Activated naive CD4-positive, alpha-beta T cell treated with anti-CD3 and anti-CD28 coated beads for 36 hours (primary cell): ENCODE data around the gene GALNT6. TPM values are rescaled to one million over a fixed set of nuclear protein-coding genes. Genes with fewer than 3 reads are reported as not detected.
A peak's percentile ranks its signal among the peaks of the same experiment; 100 is the strongest.

Experiments used
- CTCF ChIA-PET: fragments of 350-600 bp; sonication (Branson Sonifier 250); formaldehyde crosslinking; loops from one replicate; lab custom pipeline; 2021; ENCODE audit warnings: antibody characterized with exemption; lab: Charles Lee
- DNase-seq: peaks from one replicate; pipeline ENCODE4 v3.0.0-alpha.2; 2020
- H3K27ac Mint-ChIP-seq: one replicate; pipeline ENCODE4 v1.8.0; 2021; ENCODE audit warnings: mild to moderate bottlenecking, mixed read lengths
- H3K27me3 Mint-ChIP-seq: one replicate; pipeline ENCODE4 v1.8.0; 2021; ENCODE audit warnings: low read depth, mixed read lengths
- H3K36me3 Mint-ChIP-seq: one replicate; pipeline ENCODE4 v1.8.0; 2021; ENCODE audit warnings: low read depth, mixed read lengths
- H3K4me1 Mint-ChIP-seq: one replicate; pipeline ENCODE4 v1.8.0; 2021; ENCODE audit warnings: low read depth, mixed read lengths
- H3K4me3 Mint-ChIP-seq: one replicate; pipeline ENCODE4 v1.8.0; 2021; ENCODE audit warnings: mild to moderate bottlenecking, moderate library complexity, mixed read lengths
- H3K9me3 Mint-ChIP-seq: one replicate; pipeline ENCODE4 v1.8.0; 2021; ENCODE audit warnings: mixed read lengths
- intact Hi-C: fragments of 100-400 bp; cut with micrococcal nuclease; formaldehyde crosslinking; loops from one replicate; pipeline ENCODE4 v1.15.1; 2023
- total RNA-seq, 2 experiments: library from RNA; stranded (reverse); gene quantifications; one replicate each; pipeline ENCODE4 v1.2.3, GENCODE V29; 2021

Gene GALNT6
- 1 to 10 TPM; 5.1 to 5.4 TPM for total RNA-seq

GRCh38 chr12:51391283-51392123 lies at the start of gene GALNT6:
GALNT6 (minus strand) TSS chr12:51391406; CDS start chr12:51379781, 11,625 bp downstream.
- H3K36me3 Mint-ChIP-seq, result no peaks in the 10 kb centered on the region
- intact Hi-C loops, result loop anchor here (1.0 to 10.0 kb wide), 2 partner anchors 22 to 433 kb away; no protein-coding TSS in a partner anchor
- H3K9me3 Mint-ChIP-seq, result no peaks in the 10 kb centered on the region

GRCh38 chr12:51439330-51439729 lies 48.1 kb upstream of the GALNT6 start:
- CTCF ChIA-PET, result interaction anchor here (1.7 kb wide), 1 partner anchor 17 kb away, joined by 9 read pairs; no protein-coding TSS in a partner anchor
- no peaks in the 10 kb centered on the region for H3K36me3 Mint-ChIP-seq

More at GRCh38 chr12:51391283-51392123, at the start of gene GALNT6:
- Mint-ChIP-seq H3K4me3 (peak within 1 kb of the TSS; percentile 83), H3K27ac (peak within 1 kb of the TSS; percentile 38), H3K4me1 (peaks cover 71% of the 10 kb centered on the region), H3K27me3 (no peaks in the 10 kb centered on the region)
- CTCF ChIA-PET, result no interaction called here
- DNase-seq, result peak; percentile 68

GRCh38 chr12:51437431-51437830 lies 46.2 kb upstream of the GALNT6 start:
- H3K27ac Mint-ChIP-seq, result no peak overlapping the region
- intact Hi-C loops, result no loop called here
- H3K9me3 Mint-ChIP-seq, result no peaks in the 10 kb centered on the region
- no peak overlapping the region for H3K4me3 Mint-ChIP-seq
- peaks cover 13% of the 10 kb centered on the region for H3K4me1 Mint-ChIP-seq
- CTCF ChIA-PET, result no interaction called here
- H3K27me3 Mint-ChIP-seq, result no peaks in the 10 kb centered on the region
- DNase-seq, result no peak
- no peaks in the 10 kb centered on the region for H3K36me3 Mint-ChIP-seq

More at GRCh38 chr12:51439330-51439729, 48.1 kb upstream of the GALNT6 start:
- no peaks in the 10 kb centered on the region for H3K27me3 Mint-ChIP-seq
- no peaks in the 10 kb centered on the region for H3K9me3 Mint-ChIP-seq
- H3K4me3 Mint-ChIP-seq, result no peak overlapping the region
- intact Hi-C loops, result no loop called here
- no peak for DNase-seq
- H3K27ac Mint-ChIP-seq, result no peak overlapping the region
- peaks cover 13% of the 10 kb centered on the region for H3K4me1 Mint-ChIP-seq

- Mint-ChIP-seq H3K27me3 (no peaks in the 10 kb centered on the region), H3K36me3 (no peaks in the 10 kb centered on the region), H3K4me3 (no peak overlapping the region), H3K27ac (no peak overlapping the region), H3K4me1 (peaks cover 1% of the 10 kb centered on the region), H3K9me3 (no peaks in the 10 kb centered on the region)
- CTCF ChIA-PET, result no interaction called here
- intact Hi-C loops, result no loop called here
- DNase-seq, result no peak
These were observed 43.1 kb upstream of the GALNT6 start for GRCh38 chr12:51434305-51434704.

GRCh38 chr12:51432921-51433320 lies 41.7 kb upstream of the GALNT6 start:
- Mint-ChIP-seq H3K27me3 (no peaks in the 10 kb centered on the region), H3K4me3 (no peak overlapping the region), H3K36me3 (no peaks in the 10 kb centered on the region), H3K27ac (no peak overlapping the region), H3K4me1 (no peaks in the 10 kb centered on the region), H3K9me3 (no peaks in the 10 kb centered on the region)
- no peak for DNase-seq
- intact Hi-C loops, result no loop called here
- CTCF ChIA-PET, result no interaction called here

- intact Hi-C loops, result no loop called here
These were observed 39.1 kb upstream of the GALNT6 start for GRCh38 chr12:51430196-51430895.

GRCh38 chr12:51429700-51430099 lies 38.5 kb upstream of the GALNT6 start:
- CTCF ChIA-PET, result interaction anchor here (0.9 to 3.8 kb wide), 3 partner anchors 9 to 102 kb away, joined by 3 to 19 read pairs (median 3); no protein-coding TSS in a partner anchor

More at GRCh38 chr12:51430196-51430895, 39.1 kb upstream of the GALNT6 start:
- CTCF ChIA-PET, result interaction anchor here (0.9 to 3.8 kb wide), 3 partner anchors 9 to 101 kb away, joined by 3 to 19 read pairs (median 3); no protein-coding TSS in a partner anchor
- Mint-ChIP-seq H3K27me3 (no peaks in the 10 kb centered on the region), H3K4me3 (no peak overlapping the region), H3K4me1 (peaks cover 2% of the 10 kb centered on the region), H3K27ac (no peak overlapping the region), H3K9me3 (no peaks in the 10 kb centered on the region), H3K36me3 (no peaks in the 10 kb centered on the region)
- DNase-seq, result no peak

GRCh38 chr12:51428256-51428655 lies 37.0 kb upstream of the GALNT6 start:
- CTCF ChIA-PET, result interaction anchor here (0.9 to 3.8 kb wide), 5 partner anchors 61 to 108 kb away, joined by 3 to 19 read pairs (median 5); no protein-coding TSS in a partner anchor
- no peaks in the 10 kb centered on the region for H3K36me3 Mint-ChIP-seq
- no peak overlapping the region for H3K27ac Mint-ChIP-seq
- intact Hi-C loops, result no loop called here
- H3K4me3 Mint-ChIP-seq, result no peak overlapping the region
- H3K9me3 Mint-ChIP-seq, result no peaks in the 10 kb centered on the region
- no peaks in the 10 kb centered on the region for H3K27me3 Mint-ChIP-seq
- peaks cover 7% of the 10 kb centered on the region for H3K4me1 Mint-ChIP-seq
- DNase-seq, result no peak

More at GRCh38 chr12:51429700-51430099, 38.5 kb upstream of the GALNT6 start:
- peaks cover 4% of the 10 kb centered on the region for H3K4me1 Mint-ChIP-seq
- no peaks in the 10 kb centered on the region for H3K27me3 Mint-ChIP-seq
- H3K4me3 Mint-ChIP-seq, result no peak overlapping the region
- no peak for DNase-seq
- H3K27ac Mint-ChIP-seq, result no peak overlapping the region
- no peaks in the 10 kb centered on the region for H3K9me3 Mint-ChIP-seq
- intact Hi-C loops, result no loop called here
- no peaks in the 10 kb centered on the region for H3K36me3 Mint-ChIP-seq

- peak within 1 kb of the TSS; percentile 74 for H3K4me3 Mint-ChIP-seq
- intact Hi-C loops, result loop anchor here (1.0 to 5.0 kb wide), 3 partner anchors 58 to 167 kb away; partner anchors contain the start of gene SCN8A
- H3K27me3 Mint-ChIP-seq, result no peaks in the 10 kb centered on the region
- H3K27ac Mint-ChIP-seq, result no peak within 1 kb of the TSS
- H3K36me3 Mint-ChIP-seq, result no peaks in the 10 kb centered on the region
- DNase-seq, result peak; percentile 83
- H3K9me3 Mint-ChIP-seq, result no peaks in the 10 kb centered on the region
- CTCF ChIA-PET, result interaction anchor here (0.6 to 9.3 kb wide), 6 partner anchors 22 to 451 kb away, joined by 3 to 142 read pairs (median 6); no protein-coding TSS in a partner anchor
- H3K4me1 Mint-ChIP-seq, result peaks cover 9% of the 10 kb centered on the region
These were observed 33.7 kb upstream of the GALNT6 start, which contains the start of gene SLC4A8 for GRCh38 chr12:51424662-51425539. SLC4A8 (plus strand) TSS chr12:51424831; CDS start chr12:51424988, 157 bp downstream.

- H3K27ac Mint-ChIP-seq, result no peak overlapping the region
- CTCF ChIA-PET, result interaction anchor here (0.6 to 9.3 kb wide), 7 partner anchors 23 to 451 kb away, joined by 3 to 142 read pairs (median 5); no protein-coding TSS in a partner anchor
These were observed 33.0 kb upstream of the GALNT6 start for GRCh38 chr12:51424094-51424661.

More at GRCh38 chr12:51424094-51424661, 33.0 kb upstream of the GALNT6 start:
- Mint-ChIP-seq H3K27me3 (no peaks in the 10 kb centered on the region), H3K9me3 (no peaks in the 10 kb centered on the region), H3K4me1 (peaks cover 13% of the 10 kb centered on the region), H3K36me3 (no peaks in the 10 kb centered on the region), H3K4me3 (peak overlapping the region; percentile 74)
- no peak for DNase-seq
- intact Hi-C loops, result loop anchor here (2.0 to 5.0 kb wide), 2 partner anchors 59 to 168 kb away; partner anchors contain the start of gene SCN8A
